ENCODE data around the gene ZNF609.
A peak's percentile ranks its signal among the peaks of the same experiment; 100 is the strongest.

The ZNF609 gene

GRCh38 chr15:64502551-64502950 is 42.2 kb downstream of the ZNF609 start:
- H3K9ac ChIP-seq (ENCODE audit: insufficient read length), result no peak overlapping the region

GRCh38 chr15:64503197-64503596 is 42.8 kb downstream of the ZNF609 start:
- no peaks in the 10 kb centered on the region for H3K9me3 ChIP-seq (ENCODE audit: low read depth, low read length)
- H3K4me3 ChIP-seq, result no peak overlapping the region
- peaks cover 33% of the 10 kb centered on the region for H3K36me3 ChIP-seq (ENCODE audit: insufficient read depth, low read length)
- H3K27ac ChIP-seq, result no peak overlapping the region
- TF ChIP-seq POLR2AphosphoS5 (IDR thresholded peaks at IDR 0.05; ENCODE audit: borderline replicate concordance, low read depth, low read length) (no peak), EZH2 (IDR thresholded peaks at IDR 0.05) (no peak), FOXP2 (optimal IDR thresholded peaks at IDR 0.05; ENCODE audit: control extremely low read depth, extremely low read length, insufficient read depth) (no peak)
- DNase-seq (ENCODE audit: low read depth, low spot score), result no peak
- no peak overlapping the region for H3K9ac ChIP-seq (ENCODE audit: insufficient read length)

More at GRCh38 chr15:64502551-64502950, 42.2 kb downstream of the ZNF609 start:
- peaks cover 33% of the 10 kb centered on the region for H3K36me3 ChIP-seq (ENCODE audit: insufficient read depth, low read length)
- no peak for DNase-seq (ENCODE audit: low read depth, low spot score)
- no peak overlapping the region for H3K4me3 ChIP-seq
- H3K27ac ChIP-seq, result no peak overlapping the region
- TF ChIP-seq FOXP2 (optimal IDR thresholded peaks at IDR 0.05; ENCODE audit: control extremely low read depth, extremely low read length, insufficient read depth), result no peak
- no peak for TF ChIP-seq POLR2AphosphoS5 (IDR thresholded peaks at IDR 0.05; ENCODE audit: borderline replicate concordance, low read depth, low read length)
- TF ChIP-seq EZH2 (IDR thresholded peaks at IDR 0.05), result no peak
- H3K9me3 ChIP-seq (ENCODE audit: low read depth, low read length), result no peaks in the 10 kb centered on the region

- no peak overlapping the region for H3K4me3 ChIP-seq
- H3K36me3 ChIP-seq (ENCODE audit: insufficient read depth, low read length), result peaks cover 33% of the 10 kb centered on the region
- no peak for DNase-seq (ENCODE audit: low read depth, low spot score)
- H3K9ac ChIP-seq (ENCODE audit: insufficient read length), result no peak overlapping the region
- no peaks in the 10 kb centered on the region for H3K9me3 ChIP-seq (ENCODE audit: low read depth, low read length)
- H3K27ac ChIP-seq, result 0 out of 2 replicates have a peak overlapping the region, but pooled peaks have one; percentile 33
- no peak for TF ChIP-seq POLR2AphosphoS5 (IDR thresholded peaks at IDR 0.05; ENCODE audit: borderline replicate concordance, low read depth, low read length)
- TF ChIP-seq EZH2 (IDR thresholded peaks at IDR 0.05), result no peak
- TF ChIP-seq FOXP2 (optimal IDR thresholded peaks at IDR 0.05; ENCODE audit: control extremely low read depth, extremely low read length, insufficient read depth), result no peak
These were observed 43.3 kb downstream of the ZNF609 start for GRCh38 chr15:64503640-64504039.

GRCh38 chr15:64507293-64507802 is 47.0 kb downstream of the ZNF609 start:
- H3K27ac ChIP-seq, result no peak overlapping the region
- DNase-seq (ENCODE audit: low read depth, low spot score), result no peak
- H3K9ac ChIP-seq (ENCODE audit: insufficient read length), result no peak overlapping the region
- TF ChIP-seq EZH2 (IDR thresholded peaks at IDR 0.05), result no peak
- TF ChIP-seq FOXP2 (optimal IDR thresholded peaks at IDR 0.05; ENCODE audit: control extremely low read depth, extremely low read length, insufficient read depth), result no peak
- TF ChIP-seq POLR2AphosphoS5 (IDR thresholded peaks at IDR 0.05; ENCODE audit: borderline replicate concordance, low read depth, low read length), result no peak
- no peaks in the 10 kb centered on the region for H3K9me3 ChIP-seq (ENCODE audit: low read depth, low read length)
- peaks cover 9% of the 10 kb centered on the region for H3K36me3 ChIP-seq (ENCODE audit: insufficient read depth, low read length)
- no peak overlapping the region for H3K4me3 ChIP-seq

- TF ChIP-seq FOXP2 (optimal IDR thresholded peaks at IDR 0.05; ENCODE audit: control extremely low read depth, extremely low read length, insufficient read depth), result no peak
- TF ChIP-seq EZH2 (IDR thresholded peaks at IDR 0.05), result no peak
- no peak for TF ChIP-seq POLR2AphosphoS5 (IDR thresholded peaks at IDR 0.05; ENCODE audit: borderline replicate concordance, low read depth, low read length)
- Histone ChIP-seq H3K9me3 (ENCODE audit: low read depth, low read length) (no peaks in the 10 kb centered on the region), H3K27ac (no peak overlapping the region), H3K9ac (ENCODE audit: insufficient read length) (no peak overlapping the region), H3K36me3 (ENCODE audit: insufficient read depth, low read length) (peaks cover 9% of the 10 kb centered on the region), H3K4me3 (no peak overlapping the region)
- no peak for DNase-seq (ENCODE audit: low read depth, low spot score)
These were observed 47.5 kb downstream of the ZNF609 start for GRCh38 chr15:64507845-64508244.

- no peaks in the 10 kb centered on the region for H3K9me3 ChIP-seq (ENCODE audit: low read depth, low read length)
- peaks cover 5% of the 10 kb centered on the region; the same call in 1 of the 2 replicates for H3K36me3 ChIP-seq (ENCODE audit: insufficient read depth, low read length)
- TF ChIP-seq EZH2 (IDR thresholded peaks at IDR 0.05), result no peak
- TF ChIP-seq FOXP2 (optimal IDR thresholded peaks at IDR 0.05; ENCODE audit: control extremely low read depth, extremely low read length, insufficient read depth), result no peak
- TF ChIP-seq POLR2AphosphoS5 (IDR thresholded peaks at IDR 0.05; ENCODE audit: borderline replicate concordance, low read depth, low read length), result no peak
These were observed 53.4 kb downstream of the ZNF609 start for GRCh38 chr15:64513823-64514222.

GRCh38 chr15:64515196-64515595 is 54.8 kb downstream of the ZNF609 start:
- Histone ChIP-seq H3K36me3 (ENCODE audit: insufficient read depth, low read length) (peaks cover 5% of the 10 kb centered on the region; the same call in 1 of the 2 replicates), H3K27ac (no peak overlapping the region), H3K4me3 (no peak overlapping the region), H3K9me3 (ENCODE audit: low read depth, low read length) (no peaks in the 10 kb centered on the region), H3K9ac (ENCODE audit: insufficient read length) (no peak overlapping the region)
- TF ChIP-seq POLR2AphosphoS5 (IDR thresholded peaks at IDR 0.05; ENCODE audit: borderline replicate concordance, low read depth, low read length) (no peak), FOXP2 (optimal IDR thresholded peaks at IDR 0.05; ENCODE audit: control extremely low read depth, extremely low read length, insufficient read depth) (no peak), EZH2 (IDR thresholded peaks at IDR 0.05) (no peak)
- no peak for DNase-seq (ENCODE audit: low read depth, low spot score)

More at GRCh38 chr15:64513823-64514222, 53.4 kb downstream of the ZNF609 start:
- Histone ChIP-seq H3K9ac (ENCODE audit: insufficient read length) (no peak overlapping the region), H3K4me3 (no peak overlapping the region), H3K27ac (no peak overlapping the region)
- DNase-seq (ENCODE audit: low read depth, low spot score), result no peak

GRCh38 chr15:64515825-64516224 is 55.4 kb downstream of the ZNF609 start:
- no peak for DNase-seq (ENCODE audit: low read depth, low spot score)
- Histone ChIP-seq H3K9ac (ENCODE audit: insufficient read length) (no peak overlapping the region), H3K4me3 (no peak overlapping the region), H3K27ac (no peak overlapping the region), H3K9me3 (ENCODE audit: low read depth, low read length) (no peaks in the 10 kb centered on the region), H3K36me3 (ENCODE audit: insufficient read depth, low read length) (0 out of 2 replicates have a peak, but pooled peaks cover 5% of the 10 kb centered on the region)
- no peak for TF ChIP-seq FOXP2 (optimal IDR thresholded peaks at IDR 0.05; ENCODE audit: control extremely low read depth, extremely low read length, insufficient read depth)
- TF ChIP-seq POLR2AphosphoS5 (IDR thresholded peaks at IDR 0.05; ENCODE audit: borderline replicate concordance, low read depth, low read length), result no peak
- no peak for TF ChIP-seq EZH2 (IDR thresholded peaks at IDR 0.05)

- H3K27ac ChIP-seq, result no peak overlapping the region
- H3K9me3 ChIP-seq (ENCODE audit: low read depth, low read length), result no peaks in the 10 kb centered on the region
- H3K4me3 ChIP-seq, result no peak overlapping the region
- no peak overlapping the region for H3K9ac ChIP-seq (ENCODE audit: insufficient read length)
- H3K36me3 ChIP-seq (ENCODE audit: insufficient read depth, low read length), result peaks cover 5% of the 10 kb centered on the region; the same call in 1 of the 2 replicates
- TF ChIP-seq EZH2 (IDR thresholded peaks at IDR 0.05) (no peak), POLR2AphosphoS5 (IDR thresholded peaks at IDR 0.05; ENCODE audit: borderline replicate concordance, low read depth, low read length) (no peak), FOXP2 (optimal IDR thresholded peaks at IDR 0.05; ENCODE audit: control extremely low read depth, extremely low read length, insufficient read depth) (no peak)
- no peak for DNase-seq (ENCODE audit: low read depth, low spot score)
These were observed 59.5 kb downstream of the ZNF609 start for GRCh38 chr15:64519897-64520296.

All from SK-N-MC (cell line).